SK-N-SH treated with all-trans-retinoic acid at 6 μM for 48 hours (cell line): Measurements from ENCODE around the gene IL17RC.

ENCODE experiments used
- ATAC-seq: fragments of 200-7000 bp; cut with Tn5 transposase; 3 replicates; pipeline ENCODE4 v1.9.1; 2020; ENCODE audit warnings: mild to moderate bottlenecking, moderate library complexity
- ARNTL ChIP-seq: fragments of 450-650 bp; formaldehyde crosslinking; IDR thresholded peaks from 2 replicates; pipeline ENCODE4 v1.5.0; 2020; ENCODE audit warnings: low read depth, mild to moderate bottlenecking, moderate library complexity, borderline replicate concordance
- BACH2 ChIP-seq: fragments of 250-450 bp; sonication (Bioruptor Pico); IDR thresholded peaks from 2 replicates; pipeline ENCODE4 v1.9.0; 2021; ENCODE audit warnings: mild to moderate bottlenecking, borderline replicate concordance
- CSRNP3 ChIP-seq: fragments of 250-450 bp; sonication (Bioruptor Pico); IDR thresholded peaks from 2 replicates; pipeline ENCODE4 v1.5.1; 2021; ENCODE audit warnings: mild to moderate bottlenecking, moderate library complexity
- ESRRG ChIP-seq: fragments of 250-450 bp; sonication (Bioruptor Pico); IDR thresholded peaks from 2 replicates; pipeline ENCODE4 v1.6.1; 2021; ENCODE audit warnings: mild to moderate bottlenecking
- GLIS3 ChIP-seq: fragments of 250-450 bp; sonication (Bioruptor Pico); IDR thresholded peaks from 2 replicates; pipeline ENCODE4 v1.5.0; 2020; ENCODE audit warnings: mild to moderate bottlenecking, moderate library complexity
- OSR1 ChIP-seq: fragments of 250-450 bp; sonication (Bioruptor Pico); IDR thresholded peaks from 2 replicates; pipeline ENCODE4 v1.8.0; 2022; ENCODE audit warnings: moderate library complexity, mild to moderate bottlenecking, inconsistent platforms
- PPARA ChIP-seq: fragments of 250-450 bp; sonication (Bioruptor Pico); IDR thresholded peaks from 2 replicates; pipeline ENCODE4 v1.5.0; 2020; ENCODE audit warnings: mild to moderate bottlenecking, borderline replicate concordance
- RARB ChIP-seq: fragments of 250-450 bp; sonication (Bioruptor Pico); IDR thresholded peaks from 2 replicates; pipeline ENCODE4 v1.8.0; 2021; ENCODE audit warnings: mild to moderate bottlenecking, moderate library complexity
- SNAI2 ChIP-seq: fragments of 250-450 bp; sonication (Bioruptor Pico); IDR thresholded peaks from 2 replicates; pipeline ENCODE4 v1.5.0; 2020; ENCODE audit warnings: mild to moderate bottlenecking, moderate library complexity
- TCF4 ChIP-seq: fragments of 250-450 bp; sonication (Bioruptor Pico); IDR thresholded peaks from 2 replicates; pipeline ENCODE4 v1.8.0; 2021; ENCODE audit warnings: mild to moderate bottlenecking, moderate library complexity, borderline replicate concordance
- TOX ChIP-seq: fragments of 250-450 bp; sonication (Bioruptor Pico); IDR thresholded peaks from 2 replicates; pipeline ENCODE4 v1.8.0; 2021; ENCODE audit warnings: mild to moderate bottlenecking, moderate library complexity, borderline replicate concordance
- TSHZ2 ChIP-seq: fragments of 250-450 bp; sonication (Bioruptor Pico); IDR thresholded peaks from 2 replicates; pipeline ENCODE4 v1.5.0; 2020; ENCODE audit warnings: mild to moderate bottlenecking, moderate library complexity
- ZC3H10 ChIP-seq: fragments of 250-450 bp; sonication (Bioruptor Pico); IDR thresholded peaks from 2 replicates; pipeline ENCODE4 v1.5.1; 2021; ENCODE audit warnings: mild to moderate bottlenecking, moderate library complexity
- ZFP3 ChIP-seq: fragments of 250-450 bp; sonication (Bioruptor Pico); IDR thresholded peaks from 2 replicates; pipeline ENCODE4 v1.5.0; 2020; ENCODE audit warnings: mild to moderate bottlenecking, moderate library complexity
- ZFP30 ChIP-seq: fragments of 450-650 bp; formaldehyde crosslinking; IDR thresholded peaks from 2 replicates; pipeline ENCODE4 v1.5.0; 2022; ENCODE audit warnings: mild to moderate bottlenecking, moderate library complexity
- ZNF70 ChIP-seq: fragments of 450-650 bp; formaldehyde crosslinking; IDR thresholded peaks from 2 replicates; pipeline ENCODE4 v1.5.0; 2020; ENCODE audit warnings: mild to moderate bottlenecking, moderate library complexity
- ZNF8 ChIP-seq: fragments of 450-650 bp; formaldehyde crosslinking; IDR thresholded peaks from 2 replicates; pipeline ENCODE4 v1.5.0; 2020; ENCODE audit warnings: mild to moderate bottlenecking, moderate library complexity
- TF ChIP-seq, protein P1 (sequence below): fragments of 250-450 bp; sonication (Bioruptor Pico); IDR thresholded peaks from 2 replicates; pipeline ENCODE4 v1.8.0; 2020; ENCODE audit warnings: mild to moderate bottlenecking, moderate library complexity, borderline replicate concordance
- TF ChIP-seq, protein P2 (sequence below): fragments of 250-450 bp; sonication (Bioruptor Pico); IDR thresholded peaks from 2 replicates; pipeline ENCODE4 v1.8.0; 2021; ENCODE audit warnings: low read depth, mild to moderate bottlenecking, moderate library complexity, borderline replicate concordance
- TF ChIP-seq, protein P3 (sequence below): fragments of 250-450 bp; sonication (Bioruptor Pico); IDR thresholded peaks from 2 replicates; pipeline ENCODE4 v1.5.1; 2020; ENCODE audit warnings: low read depth, mild to moderate bottlenecking, moderate library complexity

Gene IL17RC

DNA sequence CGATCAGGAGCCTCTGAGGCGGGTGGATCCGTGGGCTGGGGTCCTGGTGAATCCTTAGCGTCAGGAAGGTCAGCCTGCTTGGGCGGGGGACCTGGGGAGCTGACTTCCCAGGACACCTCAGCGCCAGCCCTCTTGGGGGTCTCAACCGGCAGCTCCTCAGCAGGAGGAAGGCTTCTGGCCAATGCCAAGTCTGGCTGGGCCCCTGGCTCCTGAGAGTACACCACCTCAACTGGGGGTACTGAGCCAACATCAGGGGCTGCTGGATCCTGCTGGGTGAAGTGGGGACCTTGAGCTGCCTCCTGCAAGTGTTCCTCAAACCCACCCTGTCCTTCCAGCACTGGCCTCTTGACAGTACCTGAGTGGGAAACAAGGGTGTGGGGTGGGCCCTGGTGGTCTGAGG is 32.2 kb downstream of the IL17RC start:
- no peak for ATAC-seq
- no peak for TF ChIP-seq ZC3H10 (CRISPR knock-in tag)
- no peak for TF ChIP-seq CSRNP3 (CRISPR knock-in tag)
- TF ChIP-seq, protein P1, sequence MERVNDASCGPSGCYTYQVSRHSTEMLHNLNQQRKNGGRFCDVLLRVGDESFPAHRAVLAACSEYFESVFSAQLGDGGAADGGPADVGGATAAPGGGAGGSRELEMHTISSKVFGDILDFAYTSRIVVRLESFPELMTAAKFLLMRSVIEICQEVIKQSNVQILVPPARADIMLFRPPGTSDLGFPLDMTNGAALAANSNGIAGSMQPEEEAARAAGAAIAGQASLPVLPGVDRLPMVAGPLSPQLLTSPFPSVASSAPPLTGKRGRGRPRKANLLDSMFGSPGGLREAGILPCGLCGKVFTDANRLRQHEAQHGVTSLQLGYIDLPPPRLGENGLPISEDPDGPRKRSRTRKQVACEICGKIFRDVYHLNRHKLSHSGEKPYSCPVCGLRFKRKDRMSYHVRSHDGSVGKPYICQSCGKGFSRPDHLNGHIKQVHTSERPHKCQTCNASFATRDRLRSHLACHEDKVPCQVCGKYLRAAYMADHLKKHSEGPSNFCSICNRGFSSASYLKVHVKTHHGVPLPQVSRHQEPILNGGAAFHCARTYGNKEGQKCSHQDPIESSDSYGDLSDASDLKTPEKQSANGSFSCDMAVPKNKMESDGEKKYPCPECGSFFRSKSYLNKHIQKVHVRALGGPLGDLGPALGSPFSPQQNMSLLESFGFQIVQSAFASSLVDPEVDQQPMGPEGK (CRISPR knock-in tag) = no peak
- no peak for TF ChIP-seq ESRRG (CRISPR knock-in tag)
- TF ChIP-seq OSR1 (CRISPR knock-in tag) = no peak
- no peak for TF ChIP-seq BACH2
- no peak for TF ChIP-seq ZNF70
- TF ChIP-seq TOX = no peak
- TF ChIP-seq, all 23 proteins: peak for 0

DNA sequence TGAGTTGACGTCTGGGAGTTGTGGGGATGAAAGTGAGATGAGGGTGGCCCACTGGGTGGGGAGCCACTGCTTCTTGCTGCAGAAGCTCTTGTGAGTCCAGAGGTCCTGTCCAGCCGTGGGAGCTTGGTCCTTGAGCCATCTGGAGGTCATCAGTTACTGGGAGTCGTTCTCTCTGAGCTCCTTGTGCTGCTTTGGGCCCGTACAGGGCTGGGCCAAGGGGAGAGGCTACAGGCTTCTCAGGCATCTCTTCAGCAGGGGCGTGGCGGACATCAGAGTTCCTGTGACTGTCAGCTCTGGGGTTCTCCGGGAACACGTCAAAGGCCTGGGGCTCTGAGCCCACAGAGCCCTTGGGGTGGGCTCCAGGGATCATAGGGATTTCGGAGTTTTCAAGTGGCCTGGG is 32.7 kb downstream of the IL17RC start:
- TF ChIP-seq RARB (CRISPR knock-in tag) = no peak
- TF ChIP-seq, protein P2, sequence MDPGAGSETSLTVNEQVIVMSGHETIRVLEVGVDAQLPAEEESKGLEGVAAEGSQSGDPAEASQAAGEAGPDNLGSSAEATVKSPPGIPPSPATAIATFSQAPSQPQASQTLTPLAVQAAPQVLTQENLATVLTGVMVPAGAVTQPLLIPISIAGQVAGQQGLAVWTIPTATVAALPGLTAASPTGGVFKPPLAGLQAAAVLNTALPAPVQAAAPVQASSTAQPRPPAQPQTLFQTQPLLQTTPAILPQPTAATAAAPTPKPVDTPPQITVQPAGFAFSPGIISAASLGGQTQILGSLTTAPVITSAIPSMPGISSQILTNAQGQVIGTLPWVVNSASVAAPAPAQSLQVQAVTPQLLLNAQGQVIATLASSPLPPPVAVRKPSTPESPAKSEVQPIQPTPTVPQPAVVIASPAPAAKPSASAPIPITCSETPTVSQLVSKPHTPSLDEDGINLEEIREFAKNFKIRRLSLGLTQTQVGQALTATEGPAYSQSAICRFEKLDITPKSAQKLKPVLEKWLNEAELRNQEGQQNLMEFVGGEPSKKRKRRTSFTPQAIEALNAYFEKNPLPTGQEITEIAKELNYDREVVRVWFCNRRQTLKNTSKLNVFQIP = no peak
- TF ChIP-seq ZFP3 (CRISPR knock-in tag) = no peak
- no peak for TF ChIP-seq SNAI2
- TF ChIP-seq ZFP30 (CRISPR knock-in tag) = no peak
- TF ChIP-seq ZNF8 = no peak
- TF ChIP-seq, protein P3, sequence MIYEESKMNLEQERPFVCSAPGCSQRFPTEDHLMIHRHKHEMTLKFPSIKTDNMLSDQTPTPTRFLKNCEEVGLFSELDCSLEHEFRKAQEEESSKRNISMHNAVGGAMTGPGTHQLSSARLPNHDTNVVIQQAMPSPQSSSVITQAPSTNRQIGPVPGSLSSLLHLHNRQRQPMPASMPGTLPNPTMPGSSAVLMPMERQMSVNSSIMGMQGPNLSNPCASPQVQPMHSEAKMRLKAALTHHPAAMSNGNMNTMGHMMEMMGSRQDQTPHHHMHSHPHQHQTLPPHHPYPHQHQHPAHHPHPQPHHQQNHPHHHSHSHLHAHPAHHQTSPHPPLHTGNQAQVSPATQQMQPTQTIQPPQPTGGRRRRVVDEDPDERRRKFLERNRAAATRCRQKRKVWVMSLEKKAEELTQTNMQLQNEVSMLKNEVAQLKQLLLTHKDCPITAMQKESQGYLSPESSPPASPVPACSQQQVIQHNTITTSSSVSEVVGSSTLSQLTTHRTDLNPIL (CRISPR knock-in tag) = no peak
- TF ChIP-seq, protein P1 (CRISPR knock-in tag) = no peak
- TF ChIP-seq ESRRG (CRISPR knock-in tag) = no peak
- TF ChIP-seq BACH2 = no peak
- no peak for TF ChIP-seq GLIS3 (CRISPR knock-in tag)
- no peak for TF ChIP-seq TSHZ2 (CRISPR knock-in tag)
- no peak for TF ChIP-seq ARNTL (CRISPR knock-in tag)
- no peak for ATAC-seq

- ATAC-seq = no peak
- TF ChIP-seq CSRNP3 (CRISPR knock-in tag) (no peak), ZC3H10 (CRISPR knock-in tag) (no peak), RARB (CRISPR knock-in tag) (no peak), TOX (no peak), TCF4 (no peak), PPARA (CRISPR knock-in tag) (no peak), ZFP3 (CRISPR knock-in tag) (no peak)
Observed at GRCh38 chr3:9951126-9951525, 34.2 kb downstream of the IL17RC start.
